GM12874 (cell line): ENCODE data around the gene MAGEC3.

ENCODE experiments used
- TF ChIP-seq, protein P1 (sequence below): IDR thresholded peaks from 2 replicates; pipeline ENCODE4 v1.5.1; 2011; ENCODE audit warnings: low read depth, mild to moderate bottlenecking, control low read depth, low read length, moderate library complexity; ENCODE audit not compliant: insufficient read depth

MAGEC3 gene, protein sequence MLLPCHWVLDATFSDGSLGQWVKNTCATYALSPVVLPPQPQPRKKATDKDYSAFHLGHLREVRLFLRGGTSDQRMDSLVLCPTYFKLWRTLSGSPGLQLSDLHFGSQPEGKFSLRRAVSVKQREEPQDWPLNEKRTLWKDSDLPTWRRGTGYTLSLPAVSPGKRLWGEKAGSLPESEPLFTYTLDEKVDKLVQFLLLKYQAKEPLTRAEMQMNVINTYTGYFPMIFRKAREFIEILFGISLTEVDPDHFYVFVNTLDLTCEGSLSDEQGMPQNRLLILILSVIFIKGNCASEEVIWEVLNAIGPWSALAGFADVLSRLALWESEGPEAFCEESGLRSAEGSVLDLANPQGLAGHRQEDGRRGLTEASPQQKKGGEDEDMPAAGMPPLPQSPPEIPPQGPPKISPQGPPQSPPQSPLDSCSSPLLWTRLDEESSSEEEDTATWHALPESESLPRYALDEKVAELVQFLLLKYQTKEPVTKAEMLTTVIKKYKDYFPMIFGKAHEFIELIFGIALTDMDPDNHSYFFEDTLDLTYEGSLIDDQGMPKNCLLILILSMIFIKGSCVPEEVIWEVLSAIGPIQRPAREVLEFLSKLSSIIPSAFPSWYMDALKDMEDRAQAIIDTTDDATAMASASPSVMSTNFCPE

DNA sequence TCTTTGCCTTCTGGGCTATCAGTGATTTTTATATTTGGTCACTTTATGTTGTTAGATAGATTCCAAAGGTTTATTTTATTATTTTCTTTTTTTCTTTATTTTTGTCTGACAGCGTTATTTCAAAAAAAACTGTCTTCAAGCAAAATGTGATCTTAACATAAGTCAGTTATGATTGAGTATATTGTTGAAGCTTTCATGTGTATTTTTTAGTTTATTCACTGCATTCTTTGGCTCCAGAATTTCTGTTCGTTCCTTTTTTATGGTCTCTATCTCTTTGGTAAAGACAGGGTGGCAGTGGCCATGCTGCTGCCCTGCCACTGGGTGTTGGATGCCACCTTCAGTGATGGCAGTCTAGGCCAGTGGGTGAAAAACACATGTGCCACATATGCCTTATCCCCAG, at the start of gene MAGEC3:
TSS of gene MAGEC3 (plus strand) at position 301 of the 400 bp plus-strand sequence. CDS start at position 301, 0 bp downstream.
- TF ChIP-seq, protein P1, sequence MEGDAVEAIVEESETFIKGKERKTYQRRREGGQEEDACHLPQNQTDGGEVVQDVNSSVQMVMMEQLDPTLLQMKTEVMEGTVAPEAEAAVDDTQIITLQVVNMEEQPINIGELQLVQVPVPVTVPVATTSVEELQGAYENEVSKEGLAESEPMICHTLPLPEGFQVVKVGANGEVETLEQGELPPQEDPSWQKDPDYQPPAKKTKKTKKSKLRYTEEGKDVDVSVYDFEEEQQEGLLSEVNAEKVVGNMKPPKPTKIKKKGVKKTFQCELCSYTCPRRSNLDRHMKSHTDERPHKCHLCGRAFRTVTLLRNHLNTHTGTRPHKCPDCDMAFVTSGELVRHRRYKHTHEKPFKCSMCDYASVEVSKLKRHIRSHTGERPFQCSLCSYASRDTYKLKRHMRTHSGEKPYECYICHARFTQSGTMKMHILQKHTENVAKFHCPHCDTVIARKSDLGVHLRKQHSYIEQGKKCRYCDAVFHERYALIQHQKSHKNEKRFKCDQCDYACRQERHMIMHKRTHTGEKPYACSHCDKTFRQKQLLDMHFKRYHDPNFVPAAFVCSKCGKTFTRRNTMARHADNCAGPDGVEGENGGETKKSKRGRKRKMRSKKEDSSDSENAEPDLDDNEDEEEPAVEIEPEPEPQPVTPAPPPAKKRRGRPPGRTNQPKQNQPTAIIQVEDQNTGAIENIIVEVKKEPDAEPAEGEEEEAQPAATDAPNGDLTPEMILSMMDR = no peak

- TF ChIP-seq, protein P1 = no peak
Measured at GRCh38 chrX:141791856-141792255, 46.3 kb upstream of the MAGEC3 start.

DNA sequence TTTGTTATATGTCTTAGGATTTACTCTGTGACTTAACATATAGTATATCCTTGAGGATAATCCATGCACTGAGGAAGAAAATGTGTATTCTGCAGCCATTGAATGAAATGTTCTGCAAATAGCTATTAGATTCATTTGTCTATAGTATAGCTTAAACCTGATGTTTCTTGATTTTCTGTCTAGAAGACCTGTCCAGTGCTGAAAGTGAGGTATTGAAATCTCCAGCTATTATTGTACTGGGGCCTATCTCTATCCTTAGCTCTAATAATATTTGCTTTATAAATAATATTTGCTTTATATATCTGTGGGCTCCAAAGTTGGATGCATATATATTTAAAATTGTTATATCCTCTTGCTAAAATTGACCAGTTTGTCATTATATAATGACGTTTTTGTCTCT, 26.7 kb upstream of the MAGEC3 start:
- TF ChIP-seq, protein P1 = no peak

DNA sequence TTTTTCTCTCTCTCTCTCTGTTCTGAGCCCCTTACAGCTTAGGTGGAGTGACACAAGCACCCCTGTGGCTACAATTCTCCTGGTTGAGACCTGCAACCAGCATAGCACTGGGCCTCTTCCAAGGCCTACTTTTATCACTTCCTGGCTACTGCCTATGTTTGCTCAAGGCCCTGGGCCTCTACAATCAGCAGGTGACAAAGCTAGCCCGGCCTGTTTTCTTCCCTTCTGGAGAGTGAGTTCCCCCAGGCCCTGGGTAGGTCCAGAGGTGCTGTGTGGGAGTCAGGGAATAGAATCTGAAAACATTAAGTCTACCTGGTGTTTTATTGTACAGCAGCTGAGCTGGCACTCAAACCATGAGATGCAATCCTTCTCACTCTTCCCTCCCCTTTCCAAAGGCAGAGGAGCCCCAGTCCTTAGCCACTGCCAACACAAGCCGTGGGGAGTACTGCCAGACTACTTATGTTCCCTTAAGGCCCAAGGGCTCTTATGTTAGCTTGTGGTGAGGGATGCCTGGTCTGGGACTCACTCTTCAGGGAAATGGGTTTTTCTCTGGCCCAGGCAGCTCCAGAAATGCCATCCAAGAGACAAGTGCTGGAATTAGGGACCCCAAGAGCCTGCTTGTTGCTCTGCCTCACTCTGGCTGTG, 23.8 kb upstream of the MAGEC3 start:
- TF ChIP-seq, protein P1 = no peak

DNA sequence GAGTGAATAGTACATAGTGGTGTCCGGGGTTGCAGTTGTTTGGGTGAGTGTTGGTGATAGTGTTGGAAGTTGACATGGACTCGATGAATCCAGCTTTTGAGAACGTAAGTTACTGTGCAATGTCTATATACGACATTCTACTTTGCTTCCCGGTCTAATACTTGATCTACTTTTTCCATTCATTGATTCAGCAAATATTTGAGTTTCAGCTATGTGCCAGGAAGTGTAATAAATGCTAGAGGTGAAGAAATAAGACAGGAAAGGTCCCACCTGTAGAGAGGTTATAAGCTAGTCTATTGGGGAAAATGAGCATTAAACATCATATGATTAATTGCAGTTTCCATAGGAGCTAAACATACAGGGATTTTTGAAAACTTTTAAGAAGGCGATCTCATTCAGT, 22.2 kb upstream of the MAGEC3 start:
- TF ChIP-seq, protein P1 = no peak

DNA sequence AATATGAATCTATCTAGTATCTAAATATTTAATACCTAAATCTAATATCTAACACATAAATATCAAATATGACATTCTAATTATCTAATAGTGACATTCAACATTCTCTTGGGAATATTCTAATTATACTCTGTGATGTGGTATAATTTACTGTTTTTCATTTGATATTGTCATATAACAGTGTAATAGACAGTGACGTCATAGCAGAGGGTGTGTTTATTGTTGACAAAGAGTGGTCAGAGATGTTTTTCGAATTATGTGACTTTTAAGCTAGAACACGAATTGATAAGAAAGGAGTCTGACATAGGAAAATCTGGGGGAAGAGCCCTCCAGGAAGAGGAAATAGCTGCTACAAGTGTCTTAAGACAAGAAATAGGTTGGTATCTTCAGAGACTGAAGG, 5.9 kb upstream of the MAGEC3 start:
- TF ChIP-seq, protein P1 = no peak

GRCh38 chrX:141839856-141840255, 1.7 kb downstream of the MAGEC3 start:
- TF ChIP-seq, protein P1 = no peak
